SK-N-SH (cell line): ENCODE results near the gene TRPC3. TPM values are rescaled to one million over a fixed set of nuclear protein-coding genes. Genes with fewer than 3 reads are reported as not detected.

Experiments
- CTCF ChIA-PET: fragments of 300-600, 350-600 bp; formaldehyde crosslinking; extraction: SDS; loops from one replicate; lab custom pipeline; 2021; lab: Yijun Ruan, JAX
- POLR2A ChIA-PET: fragments of 350-600 bp; sonication (Branson Sonifier 250); formaldehyde crosslinking; extraction: SDS; loops from one replicate; lab custom pipeline; 2020; ENCODE audit warnings: antibody characterized with exemption, inconsistent platforms; lab: Yijun Ruan, JAX
- DNase-seq: peaks from one replicate; pipeline ENCODE4 v3.0.0; 2012
- H2AFZ ChIP-seq: fragments of 200-600 bp; sonication (generic); 2 replicates; pipeline ENCODE4 v1.8.1; 2016; ENCODE audit warnings: antibody characterized with exemption, mild to moderate bottlenecking, low read depth
- H3F3A ChIP-seq: fragments of 200-600 bp; sonication (generic); replicated peaks from 2 replicates; pipeline ENCODE3; 2016; ENCODE audit warnings: antibody characterized with exemption, mild to moderate bottlenecking; ENCODE audit not compliant: insufficient read depth
- H3K27ac ChIP-seq, 2 experiments: fragments of 200-500 bp in 1 of 2; fragments of 200-600 bp in 1 of 2; sonication (Bioruptor generic) in 1 of 2; sonication (generic), shearing (Covaris generic) in 1 of 2; 2 replicates each; pipeline versions ENCODE4 v1.5.1 to v1.6.1; 2014 to 2016; ENCODE audit warnings: low read depth in 2 of 2, inconsistent platforms in 1 of 2, low read length in 1 of 2, mild to moderate bottlenecking in 1 of 2, mixed read lengths in 1 of 2
- H3K27me3 ChIP-seq: fragments of 200-600 bp; sonication (generic), shearing (Covaris generic); 2 replicates; pipeline ENCODE4 v1.6.1; 2016; ENCODE audit warnings: mixed run types; ENCODE audit not compliant: insufficient read depth
- H3K36me3 ChIP-seq, 2 experiments: fragments of 200-500 bp in 1 of 2; fragments of 200-600 bp in 1 of 2; sonication (Bioruptor generic) in 1 of 2; sonication (generic) in 1 of 2; replicated peaks in 1 of 2; 2 replicates each; pipeline versions ENCODE3 to v1.5.1; 2014 to 2016; ENCODE audit warnings: low read length in 1 of 2, mild to moderate bottlenecking in 1 of 2; ENCODE audit not compliant: insufficient read depth in 2 of 2, control insufficient read depth in 1 of 2
- H3K4me1 ChIP-seq, 2 experiments: fragments of 200-500 bp in 1 of 2; fragments of 200-600 bp in 1 of 2; sonication (Bioruptor generic) in 1 of 2; sonication (generic), shearing (Covaris generic) in 1 of 2; 2 replicates each; pipeline versions ENCODE4 v1.5.1 to v1.6.1; 2014 to 2016; ENCODE audit warnings: low read depth in 1 of 2, low read length in 1 of 2, mixed run types in 1 of 2; ENCODE audit not compliant: insufficient read depth in 2 of 2, control insufficient read depth in 1 of 2
- H3K4me2 ChIP-seq: fragments of 200-600 bp; sonication (generic), shearing (Covaris generic); 2 replicates; pipeline ENCODE4 v1.6.1; 2017; ENCODE audit warnings: mixed run types
- H3K4me3 ChIP-seq, 2 experiments: fragments of 200-500 bp in 1 of 2; fragments of 200-600 bp in 1 of 2; sonication (Bioruptor generic) in 1 of 2; sonication (generic), shearing (Covaris generic) in 1 of 2; 2 replicates each; pipeline versions ENCODE4 v1.5.1 to v1.8.1; 2014 to 2016; ENCODE audit warnings: low read depth in 2 of 2, inconsistent platforms in 1 of 2, low read length in 1 of 2, mild to moderate bottlenecking in 1 of 2, mixed read lengths in 1 of 2, moderate library complexity in 1 of 2
- H3K79me2 ChIP-seq: fragments of 200-600 bp; sonication (generic); 2 replicates; pipeline ENCODE4 v1.8.1; 2017; ENCODE audit warnings: mild to moderate bottlenecking; ENCODE audit not compliant: insufficient read depth
- H3K9ac ChIP-seq: fragments of 200-600 bp; sonication (generic); 2 replicates; pipeline ENCODE4 v1.6.1; 2017; ENCODE audit warnings: mixed run types
- H3K9me2 ChIP-seq: fragments of 200-600 bp; sonication (generic); 2 replicates; pipeline ENCODE4 v1.6.1; 2017; ENCODE audit warnings: mixed run types
- H3K9me3 ChIP-seq: fragments of 200-600 bp; sonication (generic); 2 replicates; pipeline ENCODE4 v1.6.1; 2017; ENCODE audit warnings: mixed run types, mild to moderate bottlenecking, moderate library complexity
- H4K20me1 ChIP-seq: fragments of 200-600 bp; sonication (generic); 2 replicates; pipeline ENCODE4 v1.6.1; 2017; ENCODE audit warnings: mild to moderate bottlenecking, mixed run types; ENCODE audit not compliant: insufficient read depth
- CHD2 ChIP-seq: fragments of 150-350 bp; IDR thresholded peaks from 2 replicates; pipeline ENCODE4 v1.6.1; 2018; ENCODE audit warnings: low read length; ENCODE audit not compliant: partially characterized antibody
- CTCF ChIP-seq: fragments of 200-600 bp; sonication (generic); IDR thresholded peaks from 2 replicates; pipeline ENCODE4 v1.6.1; 2017; ENCODE audit warnings: antibody characterized with exemption, mild to moderate bottlenecking, moderate library complexity
- EZH2phosphoT487 ChIP-seq: fragments of 200-600 bp; sonication (generic); IDR thresholded peaks from 2 replicates; pipeline ENCODE4 v1.6.1; 2017; ENCODE audit warnings: low read depth, mixed run types, mild to moderate bottlenecking, antibody characterized with exemption, moderate library complexity, borderline replicate concordance
- FOSL2 ChIP-seq: IDR thresholded peaks from 2 replicates; pipeline ENCODE4 v1.4.0; 2012; ENCODE audit warnings: low read depth, mild to moderate bottlenecking, moderate library complexity, borderline replicate concordance
- FOXJ3 ChIP-seq: sonication (generic); formaldehyde crosslinking; IDR thresholded peaks from 2 replicates; pipeline ENCODE4 v1.5.1; 2020; ENCODE audit warnings: mild to moderate bottlenecking, missing genetic modification reagents
- FOXM1 ChIP-seq: IDR thresholded peaks from 2 replicates; pipeline ENCODE4 v1.4.0; 2012; ENCODE audit warnings: low read depth, mild to moderate bottlenecking
- GABPA ChIP-seq: IDR thresholded peaks from 2 replicates; pipeline ENCODE4 v1.4.0; 2012; ENCODE audit warnings: low read depth, mild to moderate bottlenecking
- GATA2 ChIP-seq: sonication (generic); formaldehyde crosslinking; IDR thresholded peaks from 2 replicates; pipeline ENCODE4 v1.5.0; 2020; ENCODE audit warnings: mild to moderate bottlenecking, missing genetic modification reagents
- IRF3 ChIP-seq: fragments of 150-350 bp; IDR thresholded peaks from 2 replicates; pipeline ENCODE4 v1.6.1; 2016; ENCODE audit warnings: mild to moderate bottlenecking, low read depth, low read length
- MAX ChIP-seq: IDR thresholded peaks from 2 replicates; pipeline ENCODE4 v1.4.0; 2012; ENCODE audit warnings: low read depth
- MXI1 ChIP-seq: IDR thresholded peaks from 2 replicates; pipeline ENCODE4 v1.6.1; 2012; ENCODE audit warnings: mild to moderate bottlenecking, low read depth, low read length, improper control_type of control experiment
- NFIC ChIP-seq: IDR thresholded peaks from 2 replicates; pipeline ENCODE4 v1.4.0; 2012; ENCODE audit warnings: borderline replicate concordance
- NRF1 ChIP-seq: IDR thresholded peaks from 2 replicates; pipeline ENCODE4 v1.6.1; 2012; ENCODE audit warnings: low read depth, mild to moderate bottlenecking, low read length
- POLR2AphosphoS5 ChIP-seq: IDR thresholded peaks from 2 replicates; pipeline ENCODE4 v1.6.1; 2012; ENCODE audit warnings: low read depth, low read length
- RCOR1 ChIP-seq: fragments of 150-350 bp; IDR thresholded peaks from 2 replicates; pipeline ENCODE4 v1.6.1; 2017; ENCODE audit warnings: antibody characterized with exemption, low read length
- REST ChIP-seq: IDR thresholded peaks from 2 replicates; pipeline ENCODE4 v1.6.1; 2012; ENCODE audit warnings: mild to moderate bottlenecking, low read depth, low read length, moderate library complexity
- RFX5 ChIP-seq: IDR thresholded peaks from 2 replicates; pipeline ENCODE4 v1.6.1; 2012; ENCODE audit warnings: mild to moderate bottlenecking, improper control_type of control experiment, low read length
- SIN3A ChIP-seq: IDR thresholded peaks from 2 replicates; pipeline ENCODE4 v1.6.1; 2012; ENCODE audit warnings: low read depth, mild to moderate bottlenecking, low read length, moderate library complexity, borderline replicate concordance
- TAF1 ChIP-seq: IDR thresholded peaks from 2 replicates; pipeline ENCODE4 v1.6.1; 2012; ENCODE audit warnings: low read depth, mild to moderate bottlenecking, low read length, moderate library complexity, borderline replicate concordance
- TCF12 ChIP-seq: IDR thresholded peaks from 2 replicates; pipeline ENCODE4 v1.4.0; 2012
- USF1 ChIP-seq: IDR thresholded peaks from 2 replicates; pipeline ENCODE4 v1.4.0; 2012; ENCODE audit warnings: low read depth, borderline replicate concordance
- YY1 ChIP-seq: IDR thresholded peaks from 2 replicates; pipeline ENCODE4 v1.4.0; 2012; ENCODE audit warnings: low read depth, mild to moderate bottlenecking
- WGBS: methylation state at CpG from one replicate; pipeline ENCODE4 v1.1.6; 2017; ENCODE audit warnings: low lambda C conversion rate; 5-methylcytosine and 5-hydroxymethylcytosine counted together
- polyA plus RNA-seq, 3 experiments: library from polyadenylated mRNA; depleted of rRNA; stranded (reverse); fragments of >200 nt; gene quantifications; 2 replicates each; pipeline ENCODE4 v1.2.3, GENCODE V29; 2012

Gene TRPC3
- polyA plus RNA-seq, 1 of the 3 experiments (the other 2 are of a cell fraction) = not detected

GRCh38 chr4:121913667-121914066 is 38.2 kb downstream of the TRPC3 start:
- DNase-seq = no peak
- H3K9me2 ChIP-seq = no peaks in the 10 kb centered on the region
- H3K4me1 ChIP-seq = no peaks in the 10 kb centered on the region
- no peaks in the 10 kb centered on the region for H3K36me3 ChIP-seq
- no peaks in the 10 kb centered on the region for H3K9me3 ChIP-seq
- POLR2A ChIA-PET = no interaction called here
- no peaks in the 10 kb centered on the region for H4K20me1 ChIP-seq
- no peak for TF ChIP-seq SIN3A
- no peak for TF ChIP-seq YY1
- no peak for TF ChIP-seq NRF1
- no peak for TF ChIP-seq CHD2
- TF ChIP-seq FOSL2 = no peak
- no peak for TF ChIP-seq POLR2AphosphoS5
- TF ChIP-seq NFIC = no peak
- no peak for TF ChIP-seq FOXM1
- CTCF ChIA-PET = no interaction called here
- H3K27ac ChIP-seq = no peak overlapping the region
- no peaks in the 10 kb centered on the region for H3F3A ChIP-seq
- H3K4me2 ChIP-seq = no peak overlapping the region
- H3K4me3 ChIP-seq = no peak overlapping the region
- H3K27me3 ChIP-seq = no peaks in the 10 kb centered on the region; the same call in 1 of the 2 replicates
- no peaks in the 10 kb centered on the region for H3K79me2 ChIP-seq
- no peak overlapping the region for H3K9ac ChIP-seq
- H2AFZ ChIP-seq = no peak overlapping the region
- WGBS = 45% methylated on average over 2 of the region's 2 CpGs

- Histone ChIP-seq H4K20me1 (no peaks in the 10 kb centered on the region), H3K4me3 (no peak overlapping the region), H3K27ac (no peak overlapping the region), H3K4me2 (no peak overlapping the region), H2AFZ (no peak overlapping the region), H3K27me3 (peaks cover 11% of the 10 kb centered on the region; the same call in 1 of the 2 replicates), H3F3A (no peaks in the 10 kb centered on the region), H3K79me2 (no peaks in the 10 kb centered on the region), H3K9ac (no peak overlapping the region), H3K4me1 (no peaks in the 10 kb centered on the region), H3K9me2 (no peaks in the 10 kb centered on the region), H3K9me3 (no peaks in the 10 kb centered on the region), H3K36me3 (no peaks in the 10 kb centered on the region)
- ChIA-PET CTCF (no interaction called here), POLR2A (no interaction called here)
- WGBS = 20% methylated on average over 1 of the region's 1 CpG
- no peak for DNase-seq
- TF ChIP-seq GABPA (no peak), GATA2 (no peak), MXI1 (no peak), MAX (no peak), FOXJ3 (CRISPR knock-in tag) (no peak), RCOR1 (no peak), FOXM1 (no peak), RFX5 (no peak), EZH2phosphoT487 (no peak), TCF12 (no peak), FOSL2 (no peak), CTCF (no peak), CHD2 (no peak), REST (no peak), NFIC (no peak), TAF1 (no peak), USF1 (no peak), IRF3 (no peak), POLR2AphosphoS5 (no peak)
These were observed 43.5 kb downstream of the TRPC3 start for GRCh38 chr4:121908346-121908745.
